ENCODE measurements around the gene EIF4E1B. TPM values are rescaled to one million over a fixed set of nuclear protein-coding genes. Genes with fewer than 3 reads are reported as not detected.

The EIF4E1B gene
- total RNA-seq, 1 donor from 2014 or later: not detected

DNA sequence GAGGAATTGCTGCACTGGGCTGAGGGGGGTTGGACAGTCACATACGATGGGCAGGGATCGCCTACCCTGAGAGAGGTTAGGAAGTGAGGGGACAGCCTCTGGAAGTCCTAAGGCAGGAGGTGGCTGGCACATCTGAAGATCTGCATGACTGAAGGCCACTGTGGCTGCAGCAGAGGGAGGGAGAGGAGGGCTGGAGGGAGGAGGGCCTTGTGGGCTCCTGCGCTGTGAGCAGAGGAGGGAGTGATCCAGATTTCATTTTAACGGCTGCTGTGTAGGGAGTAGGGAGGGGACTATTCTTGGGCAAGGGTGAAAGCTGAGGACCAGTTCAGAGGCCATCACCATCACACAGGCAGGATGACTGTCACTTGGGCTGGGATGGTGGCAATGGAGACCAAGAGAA is 7.1 kb downstream of the EIF4E1B start:
- intact Hi-C loops (cut with micrococcal nuclease): no loop called here
- H3K27me3 Mint-ChIP-seq (ENCODE audit: low read depth): peaks cover 41% of the 10 kb centered on the region
- DNase-seq (ENCODE audit: low spot score): no peak
- H3K36me3 Mint-ChIP-seq (ENCODE audit: low read depth): no peaks in the 10 kb centered on the region
- H3K9me3 Mint-ChIP-seq: no peaks in the 10 kb centered on the region
- peaks cover 4% of the 10 kb centered on the region for H3K4me1 Mint-ChIP-seq (ENCODE audit: low read depth)
- no peak overlapping the region for H3K27ac Mint-ChIP-seq
- no peak overlapping the region for H3K4me3 Mint-ChIP-seq (ENCODE audit: low read depth)

DNA sequence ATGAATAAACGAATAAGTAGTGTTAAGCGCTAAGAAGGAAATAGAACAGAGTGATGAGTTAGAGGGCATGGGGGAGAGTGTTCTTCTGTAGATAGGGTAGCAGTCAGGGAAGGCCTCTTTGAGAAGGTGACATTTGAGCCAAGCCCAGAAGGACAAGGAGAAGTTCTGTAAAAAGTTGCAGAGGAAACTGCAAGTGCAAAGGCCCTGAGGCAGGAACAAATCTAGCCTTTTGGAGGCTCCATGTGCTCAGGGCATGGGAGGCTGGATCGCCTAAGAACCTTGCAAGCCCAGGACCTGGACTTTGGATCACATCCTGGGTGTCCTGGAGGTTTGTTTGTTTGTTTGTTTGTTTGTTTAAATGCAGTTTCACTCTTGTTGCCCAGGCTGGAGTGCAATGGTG is 8.0 kb downstream of the EIF4E1B start:
- intact Hi-C loops (cut with micrococcal nuclease): no loop called here
- no peaks in the 10 kb centered on the region for H3K36me3 Mint-ChIP-seq (ENCODE audit: low read depth)
- no peak for DNase-seq (ENCODE audit: low spot score)
- peaks cover 4% of the 10 kb centered on the region for H3K4me1 Mint-ChIP-seq (ENCODE audit: low read depth)
- no peaks in the 10 kb centered on the region for H3K9me3 Mint-ChIP-seq
- H3K27me3 Mint-ChIP-seq (ENCODE audit: low read depth): peaks cover 35% of the 10 kb centered on the region
- H3K4me3 Mint-ChIP-seq (ENCODE audit: low read depth): no peak overlapping the region
- H3K27ac Mint-ChIP-seq: no peak overlapping the region

DNA sequence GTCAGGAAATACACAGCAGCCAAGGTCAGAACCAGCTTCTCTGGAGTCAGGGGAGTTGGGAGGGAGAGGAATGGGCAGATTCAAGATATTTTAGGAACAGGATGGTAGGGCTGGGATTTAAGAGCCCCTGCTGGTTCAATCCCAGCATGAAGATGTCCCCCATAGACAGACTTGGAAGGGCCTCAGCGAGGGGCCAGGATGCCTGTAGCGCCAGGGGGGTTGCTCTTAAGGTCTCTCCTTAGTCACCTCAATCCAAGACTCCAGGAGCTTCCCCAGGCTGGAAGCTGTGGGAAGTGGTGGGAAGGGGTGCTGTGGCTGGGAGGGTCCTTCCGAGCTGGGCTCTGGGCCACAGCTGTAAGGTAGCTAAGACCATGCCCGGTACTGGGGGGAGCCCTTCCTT is 8.7 kb downstream of the EIF4E1B start:
- Mint-ChIP-seq H3K4me3 (ENCODE audit: low read depth) (no peak overlapping the region), H3K4me1 (ENCODE audit: low read depth) (no peaks in the 10 kb centered on the region), H3K36me3 (ENCODE audit: low read depth) (no peaks in the 10 kb centered on the region), H3K27ac (no peak overlapping the region), H3K27me3 (ENCODE audit: low read depth) (peaks cover 27% of the 10 kb centered on the region), H3K9me3 (no peaks in the 10 kb centered on the region)
- no peak for DNase-seq (ENCODE audit: low spot score)
- intact Hi-C loops (cut with micrococcal nuclease): no loop called here

DNA sequence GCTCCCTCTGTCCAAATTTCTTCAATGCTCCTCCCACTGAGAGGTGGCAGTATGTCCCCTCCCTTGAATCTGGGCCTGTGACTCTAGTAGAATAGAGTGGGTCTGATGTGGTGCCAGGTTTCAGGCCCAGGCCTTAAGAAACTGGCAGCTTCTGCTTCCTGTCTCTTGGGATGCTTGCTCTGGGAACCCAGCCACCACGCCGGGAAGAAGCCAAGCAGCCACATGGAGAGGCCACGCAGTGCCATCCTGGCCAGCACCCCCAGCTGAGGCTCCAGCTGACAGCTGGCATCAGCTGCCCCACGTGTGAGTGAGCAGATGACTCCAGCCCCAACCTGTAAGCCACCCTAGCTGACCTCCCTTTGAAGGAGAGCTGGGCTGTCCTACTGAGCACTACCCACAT is 9.5 kb downstream of the EIF4E1B start:
- Mint-ChIP-seq H3K4me3 (ENCODE audit: low read depth) (no peak overlapping the region), H3K36me3 (ENCODE audit: low read depth) (no peaks in the 10 kb centered on the region), H3K27ac (no peak overlapping the region), H3K4me1 (ENCODE audit: low read depth) (no peaks in the 10 kb centered on the region), H3K9me3 (no peaks in the 10 kb centered on the region), H3K27me3 (ENCODE audit: low read depth) (peaks cover 22% of the 10 kb centered on the region)
- intact Hi-C loops (cut with micrococcal nuclease): no loop called here
- no peak for DNase-seq (ENCODE audit: low spot score)

DNA sequence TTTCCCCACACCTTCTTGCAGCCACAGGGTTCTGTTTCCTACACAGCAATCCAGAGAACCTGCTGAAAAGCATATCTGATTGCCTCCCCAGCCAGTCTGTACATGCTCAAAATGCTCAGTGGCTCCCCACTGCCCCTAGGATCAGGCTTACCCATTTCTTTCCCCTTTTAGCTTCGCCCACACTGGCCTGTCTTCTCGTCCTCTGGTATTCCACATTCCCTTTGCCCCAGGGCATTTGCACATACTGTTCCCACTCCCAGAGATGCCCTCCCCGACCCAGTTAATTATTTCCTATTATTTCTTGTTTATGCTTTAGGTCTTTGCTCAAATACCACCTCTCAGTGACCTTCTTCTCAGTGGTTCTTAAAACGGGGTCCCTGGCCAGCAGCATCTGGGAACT is 10.1 kb downstream of the EIF4E1B start:
- Mint-ChIP-seq H3K27me3 (ENCODE audit: low read depth) (peaks cover 17% of the 10 kb centered on the region), H3K4me1 (ENCODE audit: low read depth) (no peaks in the 10 kb centered on the region), H3K27ac (no peak overlapping the region), H3K4me3 (ENCODE audit: low read depth) (no peak overlapping the region), H3K36me3 (ENCODE audit: low read depth) (no peaks in the 10 kb centered on the region), H3K9me3 (no peaks in the 10 kb centered on the region)
- DNase-seq (ENCODE audit: low spot score): no peak
- intact Hi-C loops (cut with micrococcal nuclease): no loop called here

DNA sequence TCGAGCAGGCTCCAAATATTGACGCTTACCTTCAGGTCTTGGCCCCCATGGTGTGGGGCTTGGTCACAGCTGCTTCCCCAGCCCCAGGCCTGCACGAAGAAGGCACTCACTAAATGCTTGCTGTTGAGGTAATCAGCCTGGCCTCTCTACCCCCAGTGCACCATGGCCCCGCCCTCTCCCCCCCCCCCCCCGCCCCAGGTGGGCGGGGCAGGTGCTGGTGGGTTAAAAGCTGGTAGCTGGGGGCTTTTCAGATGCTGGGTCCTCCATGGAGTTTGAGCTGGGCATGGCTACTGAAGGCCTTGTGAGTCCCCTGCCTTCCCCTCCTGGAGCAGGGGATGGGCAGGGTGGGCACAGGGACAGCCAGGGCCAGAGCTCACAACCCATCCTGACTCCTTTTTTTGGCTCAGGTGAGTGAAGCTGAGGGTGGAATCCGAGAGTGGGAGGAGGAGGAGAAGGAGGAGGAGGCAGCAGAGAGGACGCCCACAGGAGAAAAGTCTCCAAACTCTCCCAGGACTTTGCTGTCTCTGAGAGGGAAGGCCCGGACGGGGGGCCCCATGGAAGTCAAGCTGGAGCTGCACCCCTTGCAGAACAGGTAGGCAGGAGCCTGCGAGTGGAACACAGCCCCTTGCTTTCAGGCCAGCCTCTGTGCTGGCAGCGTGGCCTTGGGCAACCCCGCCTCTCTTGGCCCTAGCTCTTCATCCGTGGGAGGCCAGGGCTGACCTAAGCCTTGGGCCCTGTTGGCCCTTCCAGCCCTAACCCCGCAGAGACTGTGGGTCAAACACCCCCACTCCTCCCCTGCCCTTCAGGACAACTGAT is 12.4 kb downstream of the EIF4E1B start:
- no peak overlapping the region for H3K27ac Mint-ChIP-seq
- no peaks in the 10 kb centered on the region for H3K36me3 Mint-ChIP-seq (ENCODE audit: low read depth)

DNA sequence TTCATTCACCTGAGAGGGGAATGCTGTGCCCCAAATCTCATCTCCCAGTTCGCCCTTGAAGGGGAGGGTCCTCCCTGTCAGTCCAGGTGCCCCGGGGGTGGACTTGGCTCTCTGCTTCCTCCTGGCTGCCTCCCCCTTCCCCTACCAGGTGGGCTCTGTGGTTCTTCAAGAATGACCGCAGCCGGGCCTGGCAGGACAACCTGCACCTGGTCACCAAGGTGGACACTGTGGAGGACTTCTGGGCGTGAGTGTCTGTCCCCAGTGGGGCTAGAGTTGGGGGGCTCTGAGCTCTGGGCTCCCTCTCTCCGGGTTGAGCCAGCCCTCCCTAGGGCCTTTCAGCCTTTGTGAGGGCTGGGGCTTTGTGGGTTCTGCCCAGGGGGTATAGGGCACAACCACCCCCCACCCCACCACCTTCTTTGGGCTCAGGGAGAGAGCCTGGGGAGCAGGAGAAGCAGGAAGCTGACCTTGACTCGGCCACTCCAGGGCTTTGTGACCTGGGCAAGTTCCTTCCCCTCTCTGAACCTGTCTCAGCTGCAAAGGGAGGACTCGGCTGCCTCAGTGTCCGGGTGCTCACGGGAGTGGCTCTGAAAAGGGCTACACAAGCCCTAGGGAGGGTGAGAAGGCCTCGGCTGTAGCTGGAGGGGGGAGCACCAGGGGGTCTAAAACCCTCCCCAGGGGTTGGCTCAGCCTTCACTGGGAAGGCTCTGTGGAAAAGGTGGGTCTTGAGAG is 13.2 kb downstream of the EIF4E1B start:
- no peaks in the 10 kb centered on the region for H3K27me3 Mint-ChIP-seq (ENCODE audit: low read depth)
- no peak for DNase-seq (ENCODE audit: low spot score)
- peaks cover 2% of the 10 kb centered on the region for H3K36me3 Mint-ChIP-seq (ENCODE audit: low read depth)
- no peak overlapping the region for H3K27ac Mint-ChIP-seq
- H3K4me3 Mint-ChIP-seq (ENCODE audit: low read depth): no peak overlapping the region
- intact Hi-C loops (cut with micrococcal nuclease): no loop called here
- no peaks in the 10 kb centered on the region for H3K9me3 Mint-ChIP-seq
- H3K4me1 Mint-ChIP-seq (ENCODE audit: low read depth): peaks cover 16% of the 10 kb centered on the region

More for the DNA sequence above, 12.4 kb downstream of the EIF4E1B start:
- no peak for DNase-seq (ENCODE audit: low spot score)
- H3K4me1 Mint-ChIP-seq (ENCODE audit: low read depth): peaks cover 11% of the 10 kb centered on the region
- H3K9me3 Mint-ChIP-seq: no peaks in the 10 kb centered on the region
- intact Hi-C loops (cut with micrococcal nuclease): no loop called here
- no peak overlapping the region for H3K4me3 Mint-ChIP-seq (ENCODE audit: low read depth)
- H3K27me3 Mint-ChIP-seq (ENCODE audit: low read depth): peaks cover 5% of the 10 kb centered on the region

DNA sequence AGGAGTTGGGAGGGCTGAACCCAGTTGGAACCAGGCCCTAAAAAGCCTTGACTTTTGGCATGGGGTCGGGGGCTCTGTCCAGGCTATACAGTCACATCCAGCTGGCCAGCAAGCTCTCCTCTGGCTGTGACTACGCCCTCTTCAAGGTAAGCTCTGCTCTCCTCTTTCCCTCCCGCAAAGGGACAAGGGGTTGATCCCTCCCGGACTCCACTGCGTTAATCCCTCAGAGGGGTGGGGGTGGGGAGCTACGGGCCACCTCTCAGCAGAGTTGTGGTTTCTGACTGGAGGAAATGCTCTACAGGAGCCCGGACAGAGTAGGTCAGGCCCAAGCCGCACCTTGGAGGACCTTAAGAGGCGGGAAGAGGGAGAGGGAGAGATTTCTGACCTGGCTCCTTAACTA is 13.8 kb downstream of the EIF4E1B start:
- peaks cover 23% of the 10 kb centered on the region for H3K4me1 Mint-ChIP-seq (ENCODE audit: low read depth)
- peaks cover 5% of the 10 kb centered on the region for H3K36me3 Mint-ChIP-seq (ENCODE audit: low read depth)
- H3K9me3 Mint-ChIP-seq: no peaks in the 10 kb centered on the region
- H3K27me3 Mint-ChIP-seq (ENCODE audit: low read depth): no peaks in the 10 kb centered on the region
- intact Hi-C loops (cut with micrococcal nuclease): no loop called here
- no peak overlapping the region for H3K4me3 Mint-ChIP-seq (ENCODE audit: low read depth)
- no peak for DNase-seq (ENCODE audit: low spot score)
- no peak overlapping the region for H3K27ac Mint-ChIP-seq

DNA sequence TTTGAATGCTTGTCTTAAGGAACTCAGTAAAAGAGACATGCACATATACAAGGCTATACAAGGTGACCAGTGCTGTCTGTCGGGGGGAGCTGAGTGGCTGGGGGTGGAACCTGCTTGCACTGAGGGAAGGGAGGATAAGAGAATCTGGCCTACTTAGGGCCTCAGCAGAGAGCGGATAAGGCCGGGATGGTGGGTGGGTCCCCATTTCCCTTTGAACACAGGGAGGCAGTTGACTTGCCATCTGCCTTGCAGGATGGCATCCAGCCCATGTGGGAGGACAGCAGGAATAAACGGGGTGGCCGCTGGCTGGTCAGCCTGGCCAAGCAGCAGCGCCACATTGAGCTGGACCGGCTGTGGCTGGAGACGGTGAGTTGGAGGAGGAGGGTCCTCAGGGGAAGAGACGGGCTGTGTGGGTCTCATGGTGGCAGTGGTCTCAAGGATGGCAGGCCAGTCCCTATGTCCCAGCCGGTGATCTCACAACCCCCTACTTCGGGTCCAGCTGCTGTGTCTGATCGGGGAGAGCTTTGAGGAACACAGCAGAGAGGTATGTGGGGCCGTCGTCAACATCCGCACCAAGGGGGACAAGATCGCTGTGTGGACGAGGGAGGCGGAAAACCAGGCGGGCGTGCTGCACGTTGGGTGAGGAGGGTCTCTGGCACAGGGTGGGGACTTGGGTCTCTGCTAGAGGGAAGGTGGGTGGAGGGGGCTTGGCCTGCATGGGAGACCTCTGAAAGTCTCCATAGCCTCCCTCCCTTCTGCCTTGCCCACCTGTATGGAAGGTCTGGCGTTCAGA is 14.6 kb downstream of the EIF4E1B start:
- peaks cover 5% of the 10 kb centered on the region for H3K36me3 Mint-ChIP-seq (ENCODE audit: low read depth)
- peaks cover 27% of the 10 kb centered on the region for H3K4me1 Mint-ChIP-seq (ENCODE audit: low read depth)
- H3K27me3 Mint-ChIP-seq (ENCODE audit: low read depth): no peaks in the 10 kb centered on the region
- H3K27ac Mint-ChIP-seq: no peak overlapping the region
- H3K9me3 Mint-ChIP-seq: no peaks in the 10 kb centered on the region
- no peak for DNase-seq (ENCODE audit: low spot score)
- no peak overlapping the region for H3K4me3 Mint-ChIP-seq (ENCODE audit: low read depth)
- intact Hi-C loops (cut with micrococcal nuclease): loop anchor here (5.0 kb wide), 2 partner anchors 33 to 362 kb away; partner anchors contain the start of genes GPRIN1 and UIMC1

DNA sequence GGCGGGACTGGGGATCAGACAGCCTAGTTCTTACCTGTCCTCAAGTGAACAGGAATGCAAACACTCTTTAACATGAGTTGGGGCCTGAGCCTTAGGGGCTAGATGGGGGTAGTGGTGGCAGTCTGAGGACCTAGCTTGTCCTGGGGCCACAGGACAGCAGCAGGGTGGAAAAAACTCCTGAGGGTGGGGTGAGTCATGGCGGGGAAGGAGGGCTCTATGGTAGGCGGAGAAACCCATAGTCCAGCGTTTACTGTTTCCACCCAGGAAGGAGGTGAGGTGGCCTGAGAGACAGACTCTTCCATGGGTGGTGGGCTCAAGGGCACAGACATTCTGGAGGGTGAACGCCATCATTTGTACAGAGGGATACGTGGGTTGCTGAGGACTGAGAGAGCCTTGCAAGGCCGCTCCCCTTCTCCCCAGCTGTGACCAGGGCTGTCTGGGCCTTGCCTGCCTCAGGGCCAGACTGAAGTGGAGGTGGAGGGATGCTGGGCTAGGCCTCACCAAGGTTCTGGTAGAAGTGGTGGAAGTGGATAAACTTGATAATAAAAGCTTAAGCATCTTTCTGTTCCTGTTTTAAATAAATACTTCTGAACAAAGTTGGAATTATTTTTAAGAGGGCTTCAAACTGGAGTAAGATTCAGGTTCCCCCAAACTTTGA is 15.7 kb downstream of the EIF4E1B start:
- H3K27me3 Mint-ChIP-seq (ENCODE audit: low read depth): no peaks in the 10 kb centered on the region
- peak overlapping the region; percentile 80 for H3K4me3 Mint-ChIP-seq (ENCODE audit: low read depth)

DNA sequence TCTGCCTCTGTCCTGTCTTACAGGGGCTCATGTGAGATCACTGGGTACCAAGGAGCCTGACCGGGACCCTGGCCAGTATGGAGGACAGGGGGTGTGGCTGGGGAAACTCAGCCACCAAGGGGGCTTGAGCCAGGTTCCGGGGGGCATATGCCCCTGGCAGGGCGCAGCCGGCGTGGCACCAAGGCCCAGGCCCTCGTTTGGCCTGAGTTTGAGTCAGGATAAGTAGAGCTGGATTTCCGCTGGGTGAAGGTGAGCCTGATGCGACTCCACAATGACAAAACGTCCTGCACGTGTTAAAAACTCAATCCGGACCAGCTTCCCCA is 16.2 kb downstream of the EIF4E1B start:
- Mint-ChIP-seq H3K27me3 (ENCODE audit: low read depth) (no peaks in the 10 kb centered on the region), H3K36me3 (ENCODE audit: low read depth) (peaks cover 10% of the 10 kb centered on the region)
- intact Hi-C loops (cut with micrococcal nuclease): loop anchor here (1.0 to 5.0 kb wide), 4 partner anchors 16 to 361 kb away; partner anchors contain the start of genes EIF4E1B, GPRIN1, RNF44 and SNCB

More for the DNA sequence above, 15.7 kb downstream of the EIF4E1B start:
- DNase-seq (ENCODE audit: low spot score): no peak
- peaks cover 32% of the 10 kb centered on the region for H3K4me1 Mint-ChIP-seq (ENCODE audit: low read depth)
- no peaks in the 10 kb centered on the region for H3K9me3 Mint-ChIP-seq
- H3K36me3 Mint-ChIP-seq (ENCODE audit: low read depth): peaks cover 10% of the 10 kb centered on the region
- intact Hi-C loops (cut with micrococcal nuclease): loop anchor here (2.0 to 5.0 kb wide), 3 partner anchors 15 to 361 kb away; partner anchors contain the start of genes EIF4E1B, GPRIN1, SNCB and UIMC1
- peak overlapping the region; percentile 75 for H3K27ac Mint-ChIP-seq

More for the DNA sequence above, 16.2 kb downstream of the EIF4E1B start:
- H3K4me3 Mint-ChIP-seq (ENCODE audit: low read depth): peak overlapping the region; percentile 80
- no peaks in the 10 kb centered on the region for H3K9me3 Mint-ChIP-seq
- peak overlapping the region; percentile 86 for H3K27ac Mint-ChIP-seq
- no peak for DNase-seq (ENCODE audit: low spot score)
- peaks cover 32% of the 10 kb centered on the region for H3K4me1 Mint-ChIP-seq (ENCODE audit: low read depth)

Measured in activated T-helper 2 cell treated with anti-CD3 and anti-CD28 coated beads, Interferon-gamma antibody, Interleukin-2, Interleukin-4, amounts not matched to agents 10 μg/mL and 5 μg/mL and 100 μg/mL, durations not matched to agents 14 hours and 24 hours and 36 hours (primary cell).